TTC549 (cell line): Measurements from ENCODE around the gene TMEM235.

Source experiments
- FAIRE-seq: peaks from 2 replicates; lab custom pipeline; 2012; peaks lifted over from hg19 to GRCh38; lab: Jason Lieb, UNC

TMEM235 gene

GRCh38 chr17:78272181-78272913 is 40.9 kb downstream of the TMEM235 start:
- FAIRE-seq, result no peak

GRCh38 chr17:78272914-78273258 is 41.5 kb downstream of the TMEM235 start:
- FAIRE-seq, result no peak

- no peak for FAIRE-seq
These were observed 42.4 kb downstream of the TMEM235 start for GRCh38 chr17:78273813-78274212.

GRCh38 chr17:78275355-78275754 is 43.9 kb downstream of the TMEM235 start:
- FAIRE-seq, result no peak

GRCh38 chr17:78276098-78276887 is 44.9 kb downstream of the TMEM235 start:
- no peak for FAIRE-seq

- no peak for FAIRE-seq
These were observed 46.8 kb downstream of the TMEM235 start for GRCh38 chr17:78278139-78278741.

- FAIRE-seq, result no peak
These were observed 48.0 kb downstream of the TMEM235 start for GRCh38 chr17:78279360-78279990.

- no peak for FAIRE-seq
These were observed 49.9 kb downstream of the TMEM235 start for GRCh38 chr17:78281249-78281845.

GRCh38 chr17:78284146-78284545 is 52.7 kb downstream of the TMEM235 start:
- FAIRE-seq, result no peak

- FAIRE-seq, result no peak
These were observed 57.6 kb downstream of the TMEM235 start for GRCh38 chr17:78289004-78289403.

GRCh38 chr17:78289802-78290363 is 58.5 kb downstream of the TMEM235 start:
- no peak for FAIRE-seq
